HG03045 (cell line): Measurements from ENCODE around the gene TRPM2.
"Not testable (repeated sequence)": the region's sequence is repeated elsewhere in the genome, so short reads cannot be mapped to it uniquely, and the experiment has no call there.

Experiments
- ATAC-seq: cut with Tn5 transposase; IDR thresholded peaks from one replicate; pipeline ENCODE4 v1.9.1; 2021; ENCODE audit warnings: mild to moderate bottlenecking, moderate library complexity; ENCODE audit not compliant: unreplicated experiment

TRPM2 gene

DNA sequence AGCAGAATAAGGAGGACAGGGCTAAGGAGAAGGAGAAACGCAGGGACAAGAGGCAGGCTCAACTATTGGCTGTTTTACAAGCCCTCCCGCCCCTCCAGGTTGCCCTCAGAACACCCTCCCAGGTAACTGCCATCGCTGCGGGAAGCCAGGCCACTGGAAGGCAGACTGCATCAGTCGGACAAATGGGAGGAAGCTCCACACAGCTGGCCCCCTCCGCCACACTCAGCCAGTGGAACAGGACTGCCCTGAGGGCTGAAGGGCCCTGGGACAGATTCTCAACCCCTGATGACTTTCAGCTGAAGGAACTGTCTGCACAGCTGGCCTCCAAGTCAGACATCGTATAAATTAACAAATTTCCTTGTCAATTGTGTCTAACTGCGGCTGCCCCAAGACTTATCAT lies 123.7 kb downstream of the TRPM2 start:
- ATAC-seq, result no peak

GRCh38 chr21:44477712-44478111 lies 124.3 kb downstream of the TRPM2 start:
- ATAC-seq, result no peak

DNA sequence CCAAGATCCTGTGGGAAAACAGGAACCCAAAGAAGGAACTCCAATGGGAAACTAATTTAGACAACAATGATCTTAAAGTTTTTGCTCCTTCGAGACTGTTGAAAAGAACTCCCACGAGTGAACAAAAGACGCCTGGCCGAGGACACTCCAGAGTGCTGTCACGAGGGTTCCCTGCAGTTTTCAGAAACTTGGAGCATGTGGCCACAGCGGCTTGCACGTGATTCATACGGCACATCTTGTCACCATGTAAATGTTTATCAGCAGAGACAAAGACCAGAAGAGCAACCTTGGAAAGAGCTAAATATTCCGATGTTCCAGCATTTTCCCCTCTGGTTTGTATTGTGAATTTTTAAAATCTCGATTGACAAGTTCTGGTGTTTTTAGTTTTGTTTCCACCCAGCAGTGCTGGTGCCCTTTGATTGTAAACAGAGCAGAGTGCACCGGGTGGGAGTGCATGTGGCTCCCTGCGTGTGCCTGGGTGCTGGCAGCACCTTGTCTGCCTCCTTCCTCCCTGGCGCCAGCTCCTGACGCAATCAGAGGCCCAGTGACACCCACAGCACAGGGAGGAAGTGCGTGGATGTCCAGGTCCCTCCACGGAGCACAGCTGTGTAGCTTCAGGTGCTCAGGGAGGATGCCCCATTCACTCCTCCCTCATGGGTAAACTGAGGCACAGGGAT lies 124.8 kb downstream of the TRPM2 start:
- no peak for ATAC-seq

- no peak for ATAC-seq
Observed at GRCh38 chr21:44478801-44479167, 125.4 kb downstream of the TRPM2 start.

- ATAC-seq, result not testable (repeated sequence)
Observed at GRCh38 chr21:44479556-44480199, 126.3 kb downstream of the TRPM2 start.

- no peak for ATAC-seq
Observed at GRCh38 chr21:44480200-44481053, 127.0 kb downstream of the TRPM2 start.

- ATAC-seq, result no peak
Observed at GRCh38 chr21:44482581-44483287, 129.3 kb downstream of the TRPM2 start.

GRCh38 chr21:44483288-44484237 lies 130.1 kb downstream of the TRPM2 start:
- ATAC-seq, result no peak

DNA sequence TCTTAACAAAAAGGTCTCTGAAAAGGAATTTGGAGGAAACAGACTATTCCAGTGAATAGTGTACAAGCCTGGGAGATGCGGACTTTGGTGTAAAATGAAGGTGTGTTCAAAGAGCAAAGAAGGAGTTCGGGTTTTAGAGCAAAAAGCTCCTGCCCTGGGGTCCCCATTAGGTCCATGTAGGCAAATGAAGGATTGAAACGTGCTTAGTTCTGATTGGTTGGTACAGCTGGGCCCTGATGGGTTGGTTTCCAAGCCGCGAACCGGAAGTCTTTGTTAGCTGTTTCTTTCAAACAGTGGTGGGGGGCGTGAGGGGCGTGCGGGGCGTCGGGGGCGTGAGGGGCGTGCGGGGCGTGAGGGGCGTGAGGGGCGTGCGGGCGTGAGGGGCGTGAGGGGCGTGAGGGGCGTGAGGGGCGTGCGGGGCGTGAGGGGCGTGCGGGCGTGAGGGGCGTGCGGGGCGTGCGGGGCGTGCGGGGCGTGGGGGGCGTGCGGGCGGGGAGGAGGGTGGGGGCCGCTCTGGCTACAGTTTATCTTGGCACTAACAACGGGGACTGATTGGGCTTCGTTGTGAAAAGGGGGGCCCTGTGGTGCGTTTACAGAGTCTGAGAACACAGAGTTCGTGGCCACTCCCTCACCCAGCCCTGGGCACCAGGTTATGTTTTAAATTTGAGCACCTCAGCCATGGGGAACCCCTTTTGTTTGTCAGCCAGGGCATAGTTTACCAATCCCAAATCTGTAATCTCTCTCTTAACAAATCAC lies 131.3 kb downstream of the TRPM2 start:
- ATAC-seq, result no peak

- ATAC-seq, result no peak
Observed at GRCh38 chr21:44485254-44485793, 131.9 kb downstream of the TRPM2 start.

DNA sequence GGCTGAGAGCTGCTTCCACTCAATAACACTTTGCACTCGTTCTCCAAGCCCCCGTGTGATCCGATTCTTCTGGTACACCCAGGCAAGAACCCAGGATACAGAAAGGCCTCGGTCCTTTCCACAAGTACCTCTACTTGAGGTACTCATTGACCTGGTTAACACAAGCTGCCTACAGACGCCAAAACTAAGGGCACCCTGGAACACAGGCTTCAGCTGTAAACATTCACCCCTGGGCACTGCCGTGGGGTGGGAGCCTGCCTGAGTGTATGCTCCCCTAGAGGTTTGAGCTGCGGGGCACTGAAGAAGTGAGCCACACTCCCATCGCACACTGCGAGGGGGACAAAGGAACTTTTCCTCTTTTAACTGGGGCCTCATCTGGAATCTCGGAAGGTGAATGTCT lies 132.4 kb downstream of the TRPM2 start:
- no peak for ATAC-seq

DNA sequence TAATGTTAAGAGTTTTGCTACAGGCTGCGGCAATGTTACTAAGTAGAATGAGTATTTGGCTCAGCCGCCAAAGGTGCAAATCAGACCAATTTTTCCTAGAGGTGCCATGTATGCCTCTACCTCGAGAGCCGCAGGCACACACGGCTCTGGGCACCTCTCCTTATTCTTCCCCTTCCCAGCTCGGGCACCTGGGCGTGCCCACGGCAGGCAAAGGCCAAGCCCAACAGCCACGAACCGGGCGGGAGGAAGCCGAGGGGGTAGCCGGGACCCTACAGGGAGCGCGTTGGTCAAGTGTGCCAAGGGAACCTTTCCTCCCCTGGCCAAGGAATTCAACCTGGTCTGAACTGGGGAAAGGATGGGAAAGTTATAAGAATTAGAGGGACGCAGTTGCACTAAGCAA lies 132.9 kb downstream of the TRPM2 start:
- ATAC-seq, result no peak

DNA sequence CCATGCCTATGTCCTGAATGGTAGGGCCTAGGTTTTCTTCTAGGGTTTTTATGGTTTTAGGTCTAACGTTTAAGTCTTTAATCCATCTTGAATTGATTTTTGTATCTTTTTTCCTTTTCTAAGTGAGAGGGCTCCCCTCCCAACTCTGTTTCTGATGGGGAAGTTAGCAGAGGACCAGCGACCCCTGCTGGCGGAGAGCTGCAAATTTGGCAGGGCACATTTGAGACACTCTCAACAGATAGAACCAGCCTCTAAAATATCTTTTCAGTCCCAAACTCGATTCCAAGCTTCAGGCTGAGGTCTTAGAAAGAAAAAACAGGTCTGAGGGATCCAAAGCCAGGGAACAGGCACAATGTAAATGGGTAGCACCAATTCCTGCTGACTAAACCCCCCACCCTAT lies 134.4 kb downstream of the TRPM2 start:
- no peak for ATAC-seq

GRCh38 chr21:44489962-44490361 lies 136.5 kb downstream of the TRPM2 start:
- ATAC-seq, result no peak

DNA sequence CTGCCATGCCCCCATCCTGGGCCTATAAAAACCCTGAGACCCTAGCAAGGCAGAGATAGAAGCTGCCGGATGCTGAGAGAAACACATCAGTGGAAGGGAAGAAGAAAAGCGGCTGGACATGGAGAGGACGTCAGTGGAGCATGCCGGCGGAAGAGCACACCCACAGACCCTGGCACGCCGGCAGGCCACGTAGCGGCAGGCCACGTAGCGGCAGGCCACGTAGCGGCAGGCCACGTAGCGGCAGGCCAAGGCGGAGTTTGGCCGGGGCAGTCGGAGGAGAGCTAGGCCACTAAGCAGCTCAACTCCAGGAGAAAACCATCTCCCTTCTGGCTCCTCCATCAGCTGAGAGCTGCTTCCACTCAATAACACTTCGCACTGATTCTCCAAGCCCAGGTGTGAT lies 137.0 kb downstream of the TRPM2 start:
- ATAC-seq, result no peak

GRCh38 chr21:44490816-44491215 lies 137.4 kb downstream of the TRPM2 start:
- no peak for ATAC-seq
